Measurements from ENCODE around the gene NDUFS6.

DNA sequence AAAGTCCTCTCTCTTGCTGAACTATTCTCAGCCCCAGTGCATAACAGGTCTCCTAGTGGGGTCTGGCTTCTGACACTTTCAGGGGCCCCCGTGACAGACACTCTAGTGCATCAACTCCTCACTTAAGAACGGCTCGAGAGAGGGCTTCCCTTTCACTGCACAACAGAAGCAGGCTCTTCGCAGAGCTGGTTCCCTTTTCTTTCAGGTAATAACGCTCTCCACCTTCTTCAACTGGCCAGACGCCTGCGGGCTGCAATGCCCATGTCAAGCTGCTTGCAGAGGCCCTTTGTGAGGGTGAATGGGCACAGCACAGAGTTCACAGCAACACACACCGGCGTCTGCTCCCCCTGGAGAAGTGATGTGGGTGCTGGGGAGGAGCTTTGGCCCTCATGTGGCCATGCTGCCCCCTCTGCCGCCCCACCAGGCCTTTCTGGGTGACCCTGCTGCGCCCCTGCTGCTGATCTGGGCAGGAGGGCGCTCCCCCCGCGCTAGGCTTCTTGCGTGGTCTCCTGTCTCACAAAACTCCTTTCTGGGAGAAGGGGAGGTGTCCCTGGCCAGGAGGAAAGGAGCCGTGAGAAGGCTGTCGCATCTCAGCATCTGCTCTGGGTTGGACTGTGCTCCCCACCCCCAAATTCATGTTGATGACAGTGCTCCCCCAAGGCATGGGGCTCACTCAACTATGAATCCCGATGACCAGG, 4.0 kb upstream of the NDUFS6 start:
- TF ChIP-seq, protein P1, sequence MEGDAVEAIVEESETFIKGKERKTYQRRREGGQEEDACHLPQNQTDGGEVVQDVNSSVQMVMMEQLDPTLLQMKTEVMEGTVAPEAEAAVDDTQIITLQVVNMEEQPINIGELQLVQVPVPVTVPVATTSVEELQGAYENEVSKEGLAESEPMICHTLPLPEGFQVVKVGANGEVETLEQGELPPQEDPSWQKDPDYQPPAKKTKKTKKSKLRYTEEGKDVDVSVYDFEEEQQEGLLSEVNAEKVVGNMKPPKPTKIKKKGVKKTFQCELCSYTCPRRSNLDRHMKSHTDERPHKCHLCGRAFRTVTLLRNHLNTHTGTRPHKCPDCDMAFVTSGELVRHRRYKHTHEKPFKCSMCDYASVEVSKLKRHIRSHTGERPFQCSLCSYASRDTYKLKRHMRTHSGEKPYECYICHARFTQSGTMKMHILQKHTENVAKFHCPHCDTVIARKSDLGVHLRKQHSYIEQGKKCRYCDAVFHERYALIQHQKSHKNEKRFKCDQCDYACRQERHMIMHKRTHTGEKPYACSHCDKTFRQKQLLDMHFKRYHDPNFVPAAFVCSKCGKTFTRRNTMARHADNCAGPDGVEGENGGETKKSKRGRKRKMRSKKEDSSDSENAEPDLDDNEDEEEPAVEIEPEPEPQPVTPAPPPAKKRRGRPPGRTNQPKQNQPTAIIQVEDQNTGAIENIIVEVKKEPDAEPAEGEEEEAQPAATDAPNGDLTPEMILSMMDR (IDR thresholded peaks at IDR 0.05): no peak
- TF ChIP-seq POLR2AphosphoS5 (IDR thresholded peaks at IDR 0.05; ENCODE audit: insufficient read depth in 1 of 2, low read depth in 1 of 2): no peak

Data from vagina (tissue), 2 donors.